Measurements from ENCODE around the gene CNTN5.

Gene CNTN5

DNA sequence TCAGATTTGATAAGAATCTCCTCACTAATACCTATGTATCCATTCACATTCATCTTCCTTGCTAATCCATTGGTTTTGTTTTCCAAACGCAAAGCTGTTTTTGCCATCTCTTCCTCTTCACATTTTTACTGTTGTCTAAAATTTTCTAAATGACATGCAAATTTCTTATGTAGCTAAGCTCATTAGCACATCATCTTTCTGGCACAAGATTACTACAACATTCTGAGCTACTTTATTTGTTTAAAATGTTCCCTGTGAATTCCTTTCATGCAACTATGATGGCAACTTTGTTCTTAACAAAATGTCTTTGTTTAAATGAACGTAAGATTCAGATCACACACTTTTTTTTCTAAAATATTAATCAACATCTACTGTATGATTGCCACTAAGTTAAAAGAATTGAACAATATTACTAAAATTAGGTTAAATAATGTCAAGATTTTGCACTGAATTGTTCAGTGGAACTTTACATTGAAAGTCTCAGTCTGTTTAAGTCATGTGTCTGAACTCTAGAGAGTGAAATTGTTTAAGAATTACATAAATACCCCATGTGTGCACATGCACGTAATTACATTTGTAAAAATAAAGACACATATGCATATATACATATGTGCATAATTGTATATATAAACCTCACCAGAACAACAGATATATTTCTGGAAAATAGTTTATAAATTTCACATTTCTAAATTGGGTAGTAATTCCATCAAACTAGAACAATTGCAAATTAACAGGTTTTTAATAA, 688.4 kb downstream of the CNTN5 start:
- DNase-seq = no peak
- TF ChIP-seq GATA1 (IDR thresholded peaks at IDR 0.05; ENCODE audit: low read depth, low read length) = no peak
- TF ChIP-seq POLR2A (IDR thresholded peaks at IDR 0.05; ENCODE audit: low read length) = no peak

DNA sequence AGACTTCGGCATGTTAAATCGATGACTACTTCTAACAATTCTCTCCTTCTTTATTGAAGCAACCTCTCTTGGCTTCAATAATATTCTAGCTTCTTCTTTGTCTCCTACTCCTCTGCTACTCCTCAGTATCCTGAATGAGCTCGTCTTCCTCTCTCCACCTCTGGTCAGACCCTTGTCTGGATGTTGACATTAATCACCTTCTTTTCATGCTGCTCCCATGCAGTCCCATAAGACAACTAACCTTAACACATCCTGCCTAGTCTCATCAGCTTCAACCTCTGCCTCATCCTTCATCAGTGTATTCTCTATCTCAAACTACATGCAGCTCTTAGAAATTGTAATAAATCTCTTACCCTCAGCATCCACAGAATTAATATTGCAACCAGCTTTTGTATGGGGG, 695.6 kb downstream of the CNTN5 start:
- TF ChIP-seq POLR2A (IDR thresholded peaks at IDR 0.05; ENCODE audit: low read length) = no peak
- no peak for TF ChIP-seq GATA1 (IDR thresholded peaks at IDR 0.05; ENCODE audit: low read depth, low read length)
- DNase-seq = no peak

DNA sequence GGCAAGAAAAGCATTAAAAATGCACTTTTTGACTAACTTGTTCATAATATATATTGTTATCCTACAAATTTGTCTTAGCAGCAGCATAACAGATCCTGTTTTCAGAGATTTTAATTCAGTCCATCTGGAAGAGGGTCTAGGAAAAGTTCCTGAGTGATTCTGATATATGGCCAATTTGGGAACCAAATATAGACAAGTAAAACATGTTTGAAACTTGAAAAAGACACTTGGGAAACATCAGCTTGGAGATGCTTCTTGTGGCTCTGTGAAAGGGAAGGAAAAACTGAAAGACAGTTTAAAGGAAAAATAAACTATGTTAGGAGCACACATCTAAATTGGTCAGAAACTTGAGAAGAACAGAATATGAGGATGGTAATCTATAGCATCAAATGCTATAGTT, 697.5 kb downstream of the CNTN5 start:
- TF ChIP-seq GATA1 (IDR thresholded peaks at IDR 0.05; ENCODE audit: low read depth, low read length) (no peak), POLR2A (IDR thresholded peaks at IDR 0.05; ENCODE audit: low read length) (no peak)
- DNase-seq = no peak

DNA sequence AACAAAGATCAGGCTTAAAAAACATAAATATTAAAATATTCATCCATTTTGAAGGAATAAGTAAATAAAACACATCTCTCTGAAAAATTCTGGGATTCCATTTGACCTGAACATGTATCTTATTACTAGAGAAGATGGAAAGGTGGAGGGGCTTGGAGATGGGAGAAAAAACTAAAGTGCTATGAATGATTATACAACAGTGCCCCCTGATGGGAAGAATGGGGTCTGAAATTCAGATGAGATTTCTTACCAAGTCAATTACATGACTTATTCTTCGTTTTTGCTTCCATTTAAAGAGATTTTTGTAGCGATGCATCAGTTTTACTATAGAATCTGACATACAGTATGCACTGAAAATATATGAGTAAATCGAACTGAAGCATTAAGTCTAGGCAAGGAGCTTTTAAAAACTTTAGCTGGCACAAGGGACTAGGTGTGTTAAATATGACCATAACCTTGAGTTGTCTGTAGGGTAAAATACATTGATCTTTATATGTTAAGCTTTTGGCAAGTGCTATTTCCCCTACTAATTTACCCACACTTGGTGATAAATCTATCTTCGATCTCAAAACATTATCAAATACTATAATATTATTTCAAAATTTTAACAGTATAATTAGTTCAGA, 718.8 kb downstream of the CNTN5 start:
- no peak for TF ChIP-seq POLR2A (IDR thresholded peaks at IDR 0.05; ENCODE audit: low read length)
- TF ChIP-seq GATA1 (IDR thresholded peaks at IDR 0.05; ENCODE audit: low read depth, low read length) = no peak
- peak; percentile 8 to 47 for DNase-seq

DNA sequence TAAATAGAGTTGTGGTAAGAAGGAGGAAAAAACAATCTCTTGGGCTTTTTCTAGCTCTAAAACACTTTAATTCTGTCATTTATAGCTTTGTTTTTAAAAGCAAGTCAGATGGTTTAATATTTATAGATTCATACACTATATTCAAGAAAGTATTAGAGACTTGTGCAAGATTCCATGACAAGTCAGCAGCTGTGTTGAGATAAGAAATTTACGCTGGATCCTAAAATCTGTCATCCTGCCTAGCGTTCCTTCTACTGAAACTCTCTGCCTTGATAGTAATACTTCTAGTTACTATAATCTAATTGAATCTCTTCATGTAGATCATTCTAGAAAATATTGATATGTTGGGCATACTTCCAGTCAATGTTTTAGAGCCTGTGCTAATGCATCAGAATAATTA, 721.8 kb downstream of the CNTN5 start:
- DNase-seq = no peak

DNA sequence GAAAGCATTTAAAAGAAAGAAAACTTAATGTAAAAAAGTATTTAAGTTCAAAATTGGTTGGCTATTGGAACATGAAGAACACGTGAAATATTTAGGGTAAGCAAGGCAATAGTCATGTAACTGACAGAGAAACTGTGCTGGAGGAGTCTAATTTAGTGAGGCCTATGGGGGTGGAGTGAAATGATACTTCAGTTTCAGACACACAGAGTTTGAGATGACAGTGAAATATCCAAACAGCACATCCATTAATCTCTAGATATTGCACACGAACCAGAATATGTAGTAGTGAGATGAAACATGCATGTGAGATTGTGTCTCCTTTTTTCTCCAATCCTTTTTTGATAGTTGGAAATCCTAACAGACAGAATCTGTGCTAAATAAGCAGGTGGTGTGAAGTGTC, 739.0 kb downstream of the CNTN5 start:
- TF ChIP-seq GATA1 (IDR thresholded peaks at IDR 0.05; ENCODE audit: low read depth, low read length) (no peak), POLR2A (IDR thresholded peaks at IDR 0.05; ENCODE audit: low read length) (no peak)
- DNase-seq = no peak

More for the DNA sequence above, 721.8 kb downstream of the CNTN5 start:
- TF ChIP-seq POLR2A (IDR thresholded peaks at IDR 0.05; ENCODE audit: low read length) = no peak
- TF ChIP-seq GATA1 (IDR thresholded peaks at IDR 0.05; ENCODE audit: low read depth, low read length) = no peak

DNA sequence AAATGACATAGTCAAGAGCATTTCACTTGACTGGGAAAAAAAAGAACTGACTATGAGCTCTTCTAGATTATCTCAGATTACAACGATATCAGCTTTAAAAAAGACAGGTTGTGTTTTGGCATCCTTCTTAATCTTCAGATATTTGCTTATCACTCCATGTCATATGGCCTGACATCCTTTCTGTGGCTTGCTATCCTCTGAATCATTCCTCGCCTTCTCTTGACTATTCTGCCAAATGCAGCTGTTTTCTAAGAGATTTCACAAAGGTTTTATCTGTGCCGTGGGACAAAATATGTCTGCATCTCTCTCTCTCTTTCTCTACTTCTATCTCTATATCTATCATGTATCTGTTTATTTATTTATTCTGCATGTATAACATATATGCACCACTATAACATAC, 746.1 kb downstream of the CNTN5 start:
- TF ChIP-seq POLR2A (IDR thresholded peaks at IDR 0.05; ENCODE audit: low read length) (no peak), GATA1 (IDR thresholded peaks at IDR 0.05; ENCODE audit: low read depth, low read length) (no peak)
- DNase-seq = no peak

DNA sequence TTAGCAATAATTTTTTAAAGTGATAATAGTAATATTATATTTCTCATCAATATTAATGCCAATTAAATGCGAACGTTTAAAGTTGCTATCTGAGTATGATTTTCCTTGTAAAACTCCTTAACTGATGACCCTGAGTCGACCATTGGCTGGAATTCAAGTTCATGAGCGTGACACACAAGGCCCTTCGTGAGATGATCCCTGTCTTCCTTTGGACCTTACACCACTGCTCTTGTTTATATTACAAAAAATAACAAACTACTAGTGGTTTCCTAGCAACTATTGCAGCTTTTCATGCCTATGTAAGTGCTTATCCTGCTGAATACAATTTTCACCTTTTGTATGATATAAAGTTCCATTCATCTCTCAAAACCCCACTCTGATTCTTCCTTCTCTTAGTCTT, 752.9 kb downstream of the CNTN5 start:
- DNase-seq = no peak
- TF ChIP-seq POLR2A (IDR thresholded peaks at IDR 0.05; ENCODE audit: low read length) = no peak
- TF ChIP-seq GATA1 (IDR thresholded peaks at IDR 0.05; ENCODE audit: low read depth, low read length) = no peak

DNA sequence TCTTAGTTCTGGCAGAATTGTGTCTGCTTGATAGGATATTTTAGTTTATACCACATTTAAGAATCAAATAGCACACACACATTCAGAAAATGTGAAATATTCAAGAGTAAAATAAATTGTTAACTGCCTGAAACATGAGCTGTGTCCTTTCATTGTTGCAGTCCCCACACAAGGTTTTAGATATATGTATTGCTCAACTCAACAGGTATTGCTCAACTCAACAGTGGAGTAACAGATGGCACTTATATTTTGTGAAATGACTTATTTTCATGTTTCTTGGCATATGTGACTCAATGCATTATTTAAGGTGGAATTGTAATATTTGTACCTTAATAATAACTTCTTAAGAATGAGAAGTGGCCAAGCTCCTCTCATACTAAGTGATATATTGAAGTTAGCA, 760.3 kb downstream of the CNTN5 start:
- DNase-seq = no peak
- TF ChIP-seq GATA1 (IDR thresholded peaks at IDR 0.05; ENCODE audit: low read depth, low read length) (no peak), POLR2A (IDR thresholded peaks at IDR 0.05; ENCODE audit: low read length) (no peak)

DNA sequence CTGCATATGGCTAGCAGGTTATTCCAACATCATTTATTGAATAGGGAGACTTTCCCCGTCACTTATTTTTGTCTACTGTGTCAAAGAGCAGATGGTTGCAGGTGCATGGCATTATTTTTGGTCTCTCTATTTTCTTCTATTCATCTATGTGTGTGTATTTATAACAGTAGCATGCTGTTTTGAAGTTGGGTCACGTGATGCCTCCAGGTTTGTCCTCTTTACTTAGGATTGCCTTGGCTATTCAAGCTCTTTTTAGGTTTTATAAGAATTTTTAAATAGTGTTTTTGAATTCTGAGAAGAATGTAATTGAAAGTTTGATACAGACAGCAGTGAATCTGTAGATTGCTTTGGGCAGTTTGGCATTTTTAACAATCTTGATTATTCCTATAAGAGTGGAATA, 770.6 kb downstream of the CNTN5 start:
- TF ChIP-seq GATA1 (IDR thresholded peaks at IDR 0.05; ENCODE audit: low read depth, low read length) (no peak), POLR2A (IDR thresholded peaks at IDR 0.05; ENCODE audit: low read length) (no peak)
- no peak for DNase-seq

DNA sequence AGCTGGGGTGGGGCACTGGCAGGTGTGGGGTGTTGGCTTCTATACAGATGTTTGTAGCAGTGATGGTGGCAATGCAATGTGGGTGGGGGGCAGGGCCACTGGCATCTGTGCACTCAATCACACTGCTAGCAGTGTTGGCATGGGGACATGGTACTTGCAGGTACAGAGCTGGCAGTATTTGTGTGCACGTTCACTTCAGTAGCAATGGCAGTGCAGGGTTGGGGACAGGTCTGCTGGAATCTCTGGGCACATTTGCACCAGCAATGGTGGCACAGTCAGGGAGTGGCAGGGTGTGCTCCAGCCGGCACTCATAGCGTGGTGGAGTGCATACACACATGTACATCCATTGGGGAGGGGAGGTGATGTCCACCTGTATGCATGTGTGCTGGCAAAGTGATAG, 775.2 kb downstream of the CNTN5 start:
- TF ChIP-seq GATA1 (IDR thresholded peaks at IDR 0.05; ENCODE audit: low read depth, low read length) = no peak
- TF ChIP-seq POLR2A (IDR thresholded peaks at IDR 0.05; ENCODE audit: low read length) = no peak

DNA sequence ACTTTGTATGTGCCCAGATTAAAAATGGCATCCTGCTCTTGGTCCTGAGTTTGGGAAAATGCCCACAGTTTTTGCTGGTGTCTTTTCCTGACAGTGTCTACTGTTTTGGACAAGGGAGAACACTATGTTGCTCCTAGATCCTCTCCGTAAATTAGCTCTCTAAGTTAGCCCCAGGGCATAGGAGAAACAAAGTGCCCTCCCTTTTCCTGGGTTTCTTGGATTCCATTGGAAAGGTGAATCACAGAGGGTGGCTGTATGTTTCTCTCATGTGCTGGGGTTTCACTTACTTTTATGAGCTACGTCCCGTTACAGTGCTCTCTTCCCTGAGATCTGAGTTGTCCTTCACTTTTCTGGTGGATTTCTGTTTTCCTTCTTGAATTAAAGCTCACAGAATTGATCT, 782.8 kb downstream of the CNTN5 start:
- TF ChIP-seq POLR2A (IDR thresholded peaks at IDR 0.05; ENCODE audit: low read length) = no peak
- no peak for TF ChIP-seq GATA1 (IDR thresholded peaks at IDR 0.05; ENCODE audit: low read depth, low read length)
- DNase-seq = no peak

More for the DNA sequence above, 775.2 kb downstream of the CNTN5 start:
- no peak for DNase-seq

DNA sequence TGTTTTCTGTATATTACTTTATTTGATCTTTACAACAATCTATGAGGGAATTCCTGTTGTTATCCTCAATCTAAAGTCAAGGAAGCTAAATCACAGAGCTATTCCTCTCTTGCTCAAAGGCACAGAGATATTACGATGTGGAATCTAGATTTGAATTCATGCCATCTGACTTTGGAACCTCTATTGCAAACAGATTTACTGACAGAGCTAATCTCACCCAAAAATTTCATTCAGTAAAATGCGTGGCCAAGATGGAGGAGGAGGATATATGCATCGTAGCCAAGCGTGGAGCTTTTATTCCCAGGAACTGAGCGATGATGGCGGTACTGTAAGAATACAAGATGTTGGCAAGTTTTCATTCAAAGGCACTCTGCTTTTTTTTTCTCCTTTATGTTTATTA, 791.8 kb downstream of the CNTN5 start:
- no peak for TF ChIP-seq POLR2A (IDR thresholded peaks at IDR 0.05; ENCODE audit: low read length)
- no peak for TF ChIP-seq GATA1 (IDR thresholded peaks at IDR 0.05; ENCODE audit: low read depth, low read length)
- no peak for DNase-seq

DNA sequence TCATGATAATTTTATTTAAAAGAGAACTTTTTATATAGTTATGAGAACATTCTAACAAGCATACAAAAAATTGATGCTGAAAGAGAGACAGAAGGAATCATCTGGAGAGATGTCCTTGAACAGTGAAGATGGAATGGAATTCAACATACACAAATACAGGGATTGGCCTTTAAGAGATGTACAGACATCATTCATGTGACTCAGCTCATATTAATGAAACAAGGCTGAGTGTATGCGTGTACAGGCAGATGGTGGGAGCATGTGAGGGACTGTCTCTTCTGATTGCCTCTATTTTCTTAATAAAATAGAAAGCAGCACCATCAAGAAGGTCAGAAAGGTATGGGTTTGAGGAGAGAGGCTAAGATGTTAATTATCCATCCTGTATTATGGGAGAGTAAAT, 793.3 kb downstream of the CNTN5 start:
- DNase-seq = no peak
- TF ChIP-seq GATA1 (IDR thresholded peaks at IDR 0.05; ENCODE audit: low read depth, low read length) (no peak), POLR2A (IDR thresholded peaks at IDR 0.05; ENCODE audit: low read length) (no peak)

DNA sequence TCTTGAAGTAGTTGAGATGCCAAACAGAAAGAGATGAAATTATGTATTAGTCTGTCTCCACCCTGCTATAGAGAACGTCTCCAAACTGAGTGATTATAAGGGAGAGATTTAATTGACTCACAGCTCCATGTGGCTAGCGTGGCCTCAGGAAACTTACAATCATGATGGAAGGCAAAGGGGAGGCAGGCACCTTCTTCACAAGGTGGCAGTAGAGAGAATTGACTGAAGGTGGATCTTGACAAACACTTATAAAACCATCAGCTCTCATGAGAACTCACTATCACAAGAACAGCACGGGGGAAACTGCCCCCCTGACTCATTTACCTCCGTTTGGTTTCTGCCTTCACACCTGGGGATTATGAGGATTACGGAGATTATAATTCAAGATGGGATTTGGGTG, 794.0 kb downstream of the CNTN5 start:
- DNase-seq = no peak
- TF ChIP-seq POLR2A (IDR thresholded peaks at IDR 0.05; ENCODE audit: low read length) (no peak), GATA1 (IDR thresholded peaks at IDR 0.05; ENCODE audit: low read depth, low read length) (no peak)
